H1 (cell line): ENCODE measurements around the gene JAK2. TPM values are rescaled to one million over a fixed set of nuclear protein-coding genes. Genes with fewer than 3 reads are reported as not detected.

Experiments used
- CTCF ChIA-PET: fragments of 300-600 bp; sonication (Branson Sonifier 250); formaldehyde crosslinking; loops from one replicate; lab custom pipeline; 2021; ENCODE audit not compliant: partially characterized antibody; lab: Charles Lee
- POLR2A ChIA-PET: fragments of 300-600 bp; sonication (Branson Sonifier 250); formaldehyde crosslinking; loops from one replicate; lab custom pipeline; 2021; ENCODE audit warnings: inconsistent platforms; ENCODE audit not compliant: partially characterized antibody; lab: Charles Lee
- DNase-seq, 2 experiments: peaks; one replicate each; pipeline versions ENCODE4 v3.0.0 to v3.0.0-alpha.2; 2010 to 2022; ENCODE audit warnings: low spot score in 2 of 2, low read depth in 1 of 2, mixed read lengths in 1 of 2
- FAIRE-seq: peaks from 2 replicates; lab custom pipeline; 2011; peaks lifted over from hg19 to GRCh38; lab: Jason Lieb, UNC
- H2AFZ ChIP-seq: 2 replicates; pipeline ENCODE4 v1.8.1; 2012; ENCODE audit warnings: low read length, inconsistent platforms
- H2AK5ac ChIP-seq: 2 replicates; pipeline ENCODE4 v1.6.1; 2013; ENCODE audit warnings: low read depth, low read length
- H2BK120ac ChIP-seq: replicated peaks from 2 replicates; pipeline ENCODE3; 2013; ENCODE audit warnings: low read depth, low read length, inconsistent platforms
- H2BK12ac ChIP-seq: 2 replicates; pipeline ENCODE4 v1.6.1; 2013; ENCODE audit warnings: low read depth, low read length
- H2BK15ac ChIP-seq: 2 replicates; pipeline ENCODE4 v1.6.1; 2013; ENCODE audit warnings: low read length
- H2BK20ac ChIP-seq: 2 replicates; pipeline ENCODE4 v1.6.1; 2013; ENCODE audit warnings: low read length
- H2BK5ac ChIP-seq: 2 replicates; pipeline ENCODE4 v1.6.1; 2013; ENCODE audit warnings: low read depth, low read length
- H3K14ac ChIP-seq: 2 replicates; pipeline ENCODE4 v1.6.1; 2013; ENCODE audit warnings: inconsistent platforms; ENCODE audit not compliant: insufficient read length
- H3K18ac ChIP-seq: 2 replicates; pipeline ENCODE4 v1.6.1; 2013; ENCODE audit warnings: low read length; ENCODE audit errors: extremely low read depth
- H3K23ac ChIP-seq: 2 replicates; pipeline ENCODE4 v1.6.1; 2013; ENCODE audit warnings: inconsistent platforms; ENCODE audit not compliant: insufficient read length
- H3K23me2 ChIP-seq: 2 replicates; pipeline ENCODE4 v1.6.1; 2013; ENCODE audit warnings: low read depth, low read length
- H3K27ac ChIP-seq: 2 replicates; pipeline ENCODE4 v1.6.1; 2011; ENCODE audit warnings: low read depth, low read length, inconsistent platforms
- H3K27me3 ChIP-seq, 4 experiments: replicated peaks in 1 of 4; 1 replicate in 1 of 4; 2 replicates in 3 of 4; pipeline versions ENCODE4 v1.6.1 to v1.8.1; 2011 to 2013; ENCODE audit warnings: low read length in 3 of 4, mild to moderate bottlenecking in 3 of 4, inconsistent platforms in 2 of 4, mixed read lengths in 2 of 4, moderate library complexity in 1 of 4; ENCODE audit not compliant: control insufficient read depth in 3 of 4, insufficient read depth in 3 of 4; ENCODE audit errors: extremely low read depth in 1 of 4
- H3K36me3 ChIP-seq, 4 experiments: 2 replicates each; pipeline versions ENCODE4 v1.6.1 to v1.8.1; 2011 to 2013; ENCODE audit warnings: mild to moderate bottlenecking in 4 of 4, low read length in 3 of 4, moderate library complexity in 2 of 4, control low read depth in 1 of 4, inconsistent platforms in 1 of 4; ENCODE audit not compliant: insufficient read depth in 4 of 4, control insufficient read depth in 2 of 4
- H3K4ac ChIP-seq: replicated peaks from 2 replicates; pipeline ENCODE3; 2013; ENCODE audit warnings: low read length, low read depth, mixed read lengths, inconsistent platforms; ENCODE audit not compliant: insufficient read length
- H3K4me1 ChIP-seq, 4 experiments: replicated peaks in 1 of 4; 1 replicate in 1 of 4; 2 replicates in 3 of 4; pipeline versions ENCODE4 v1.6.1 to v1.8.1; 2011 to 2013; ENCODE audit warnings: low read length in 3 of 4, inconsistent platforms in 2 of 4, mixed read lengths in 1 of 4; ENCODE audit not compliant: insufficient read depth in 4 of 4, control insufficient read depth in 3 of 4
- H3K4me2 ChIP-seq, 2 experiments: 2 replicates each; pipeline versions ENCODE4 v1.6.1 to v1.8.1; 2011 to 2013; ENCODE audit warnings: low read depth in 2 of 2, low read length in 2 of 2, control low read depth in 1 of 2, inconsistent platforms in 1 of 2, mild to moderate bottlenecking in 1 of 2; ENCODE audit not compliant: insufficient read depth in 1 of 2
- H3K4me3 ChIP-seq, 4 experiments: fragments of 200-600, 300-600 bp in 1 of 4; sonication (generic), shearing (Covaris generic), sonication (Bioruptor Twin) in 1 of 4; 2 replicates each; pipeline versions ENCODE4 v1.5.1 to v1.8.1; 2011 to 2016; ENCODE audit warnings: low read length in 4 of 4, low read depth in 3 of 4, control low read depth in 2 of 4, inconsistent platforms in 2 of 4, mild to moderate bottlenecking in 2 of 4, mixed read lengths in 1 of 4, moderate library complexity in 1 of 4; ENCODE audit not compliant: insufficient read depth in 2 of 4; ENCODE audit errors: extremely low read depth in 1 of 4
- H3K56ac ChIP-seq: replicated peaks from 2 replicates; pipeline ENCODE3; 2013; ENCODE audit warnings: low read depth, mild to moderate bottlenecking, mixed read lengths, low read length, inconsistent platforms; ENCODE audit not compliant: insufficient read length
- H3K79me1 ChIP-seq: 2 replicates; pipeline ENCODE4 v1.6.1; 2013; ENCODE audit warnings: low read depth, low read length, control low read depth
- H3K79me2 ChIP-seq, 2 experiments: 2 replicates each; pipeline versions ENCODE4 v1.6.1 to v1.8.1; 2012 to 2013; ENCODE audit warnings: low read length in 2 of 2, mild to moderate bottlenecking in 2 of 2, inconsistent platforms in 1 of 2; ENCODE audit not compliant: insufficient read depth in 2 of 2, control insufficient read depth in 1 of 2
- H3K9ac ChIP-seq, 4 experiments: replicated peaks in 1 of 4; 1 replicate in 1 of 4; 2 replicates in 3 of 4; pipeline versions ENCODE4 v1.6.1 to v1.8.1; 2011 to 2013; ENCODE audit warnings: low read depth in 3 of 4, low read length in 3 of 4, control low read depth in 2 of 4, mild to moderate bottlenecking in 2 of 4, moderate library complexity in 2 of 4, inconsistent platforms in 1 of 4; ENCODE audit errors: extremely low read depth in 1 of 4
- H3K9me3 ChIP-seq, 2 experiments: 2 replicates each; pipeline versions ENCODE4 v1.6.1 to v1.8.1; 2012 to 2013; ENCODE audit warnings: mild to moderate bottlenecking in 2 of 2, moderate library complexity in 2 of 2, control low read depth in 1 of 2, inconsistent platforms in 1 of 2, low read depth in 1 of 2, low read length in 1 of 2, mixed read lengths in 1 of 2; ENCODE audit not compliant: insufficient read depth in 2 of 2
- H4K20me1 ChIP-seq, 2 experiments: replicated peaks in 1 of 2; 2 replicates each; pipeline versions ENCODE3 to v1.8.1; 2011 to 2013; ENCODE audit warnings: inconsistent platforms in 2 of 2, low read length in 2 of 2, mild to moderate bottlenecking in 1 of 2; ENCODE audit not compliant: insufficient read depth in 2 of 2, control insufficient read depth in 1 of 2
- H4K5ac ChIP-seq: 2 replicates; pipeline ENCODE4 v1.6.1; 2013; ENCODE audit warnings: low read length, low read depth, mixed read lengths, inconsistent platforms; ENCODE audit not compliant: insufficient read length
- H4K8ac ChIP-seq: 2 replicates; pipeline ENCODE4 v1.8.0; 2013; ENCODE audit warnings: mild to moderate bottlenecking, moderate library complexity, low read length, inconsistent platforms; ENCODE audit not compliant: insufficient read depth; ENCODE audit errors: extremely low read depth
- H4K91ac ChIP-seq: replicated peaks from 2 replicates; pipeline ENCODE3; 2013; ENCODE audit warnings: low read length, mixed read lengths, inconsistent platforms; ENCODE audit not compliant: insufficient read length
- EZH2 ChIP-seq: fragments of 200-600 bp; sonication (generic); IDR thresholded peaks from 2 replicates; pipeline ENCODE4 v1.7.1; 2012; ENCODE audit warnings: low read depth, mild to moderate bottlenecking, moderate library complexity, low read length, inconsistent platforms; ENCODE audit not compliant: severe bottlenecking
- RFX5 ChIP-seq: IDR thresholded peaks from 2 replicates; pipeline ENCODE4 v1.6.1; 2011; ENCODE audit warnings: low read depth, low read length, improper control_type of control experiment, borderline replicate concordance
- SAP30 ChIP-seq: fragments of 300-600 bp; sonication (generic); IDR thresholded peaks from 2 replicates; pipeline ENCODE4 v1.7.1; 2012; ENCODE audit warnings: low read length, moderate library complexity, mild to moderate bottlenecking, inconsistent platforms; ENCODE audit not compliant: insufficient read depth, insufficient replicate concordance
- SIN3A ChIP-seq, 2 experiments: IDR thresholded peaks in 1 of 2; conservative IDR thresholded peaks in 1 of 2; 2 replicates each; pipeline ENCODE4 v1.6.1; 2011 to 2012; ENCODE audit warnings: low read length in 2 of 2, improper control_type of control experiment in 1 of 2, low read depth in 1 of 2, mild to moderate bottlenecking in 1 of 2
- SP4 ChIP-seq: IDR thresholded peaks from 2 replicates; pipeline ENCODE4 v1.6.1; 2012; ENCODE audit warnings: low read length, inconsistent platforms
- WGBS, 2 experiments: shearing (Covaris generic) in 1 of 2; methylation state at CpG; one replicate each; pipeline versions ENCODE4 v1.1.6 to v1.1.7; 2013 to 2015; ENCODE audit warnings: low lambda C conversion rate in 2 of 2, mixed read lengths in 2 of 2, inconsistent platforms in 1 of 2, low coverage in 1 of 2, missing lambda C conversion rate in 1 of 2; ENCODE audit not compliant: insufficient replicate concordance in 2 of 2, insufficient coverage in 1 of 2, insufficient read length in 1 of 2; ENCODE audit errors: extremely low coverage in 1 of 2, missing lambda C conversion rate in 1 of 2; 5-methylcytosine and 5-hydroxymethylcytosine counted together
- polyA plus RNA-seq, 7 experiments: library from polyadenylated mRNA; depleted of rRNA in 3 of 7; stranded (reverse) in 5 of 7; unstranded in 2 of 7; fragments of >200 nt in 5 of 7; fragments of 200-250 nt in 2 of 7; gene quantifications; 1 replicate in 5 of 7; 2 replicates in 1 of 7; 4 replicates in 1 of 7; pipeline versions ENCODE4 v1.2.1 to v1.2.3, GENCODE V29; 2011 to 2013; ENCODE audit warnings: missing spikeins in 2 of 7, mixed read lengths in 2 of 7
- total RNA-seq: library from RNA; stranded (reverse); fragmentation: NEBNext Ultra II Directional; extraction: Animal tissue kit (Norgen Biotek cat#: 25700); gene quantifications from 2 replicates; pipeline ENCODE4 v1.2.1, GENCODE V29; 2021

JAK2 gene
- total and polyA plus RNA-seq, 2 of the 8 experiments (the other 6 are each of a cell fraction or from before 2014, with no cell fraction given) = 0.50 to 2.1 TPM

DNA sequence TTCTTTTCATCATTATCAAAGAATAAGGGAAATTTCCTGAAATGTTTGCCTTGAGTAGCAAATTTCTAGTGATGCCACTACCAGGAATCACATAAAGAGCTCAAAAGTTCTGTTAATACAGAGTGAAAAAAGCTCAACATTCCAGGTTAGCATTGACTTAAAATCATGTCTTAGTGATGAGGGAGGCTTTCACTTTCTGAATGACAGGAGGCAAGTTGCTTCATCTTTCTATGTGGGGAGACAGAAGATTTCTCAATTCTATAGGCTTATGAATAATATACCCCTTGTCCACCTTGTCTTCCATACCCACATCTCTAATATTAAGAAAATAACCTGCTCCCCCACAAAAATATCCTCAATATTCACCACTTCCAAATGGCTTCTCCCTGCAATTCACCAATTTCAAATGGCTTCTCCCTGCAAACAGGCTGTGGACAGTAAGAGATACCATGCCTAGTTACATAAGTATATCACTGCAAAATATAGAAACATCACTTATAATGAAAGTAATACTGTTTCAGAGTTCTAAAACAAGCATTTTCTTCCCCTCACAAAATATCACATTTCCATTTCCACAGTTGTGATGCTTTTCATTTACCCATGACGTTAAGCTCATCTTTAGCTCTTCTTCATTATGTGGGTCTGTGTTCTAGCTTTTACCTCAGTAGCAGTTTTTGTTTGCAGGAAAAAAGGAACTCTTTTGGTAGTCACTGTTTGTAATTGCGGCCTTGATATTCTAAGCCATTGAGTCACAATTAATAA lies 2.2 kb upstream of the JAK2 start:
- FAIRE-seq (no peak), DNase-seq (no peak)
- Histone ChIP-seq H2BK12ac (no peak overlapping the region), H4K91ac (no peak overlapping the region), H3K14ac (no peak overlapping the region), H3K79me2 (no peaks in the 10 kb centered on the region), H3K9me3 (no peaks in the 10 kb centered on the region), H2BK20ac (no peak overlapping the region), H3K27me3 (peaks cover 0 to 10% (median 4%) of the 10 kb centered on the region in 4 experiments; a peak in 3 of 7 replicates), H3K36me3 (no peaks in the 10 kb centered on the region), H2BK15ac (no peak overlapping the region), H4K5ac (no peak overlapping the region), H2BK5ac (no peak overlapping the region), H3K4me2 (no peak overlapping the region; a peak in 1 of 4 replicates), H3K9ac (no peak overlapping the region), H4K8ac (no peak overlapping the region), H3K79me1 (no peaks in the 10 kb centered on the region), H2AFZ (no peak overlapping the region), H3K4me1 (peaks cover 0 to 3% (median 1%) of the 10 kb centered on the region in 4 experiments; a peak in 2 of 7 replicates), H3K4ac (no peak overlapping the region), H2AK5ac (no peak overlapping the region), H4K20me1 (no peaks in the 10 kb centered on the region), H3K27ac (no peak overlapping the region), H3K56ac (no peak overlapping the region), H2BK120ac (no peak overlapping the region), H3K23ac (no peak overlapping the region), H3K18ac (no peak overlapping the region), H3K4me3 (no peak overlapping the region), H3K23me2 (peaks cover 12% of the 10 kb centered on the region; the same call in 1 of the 2 replicates)
- POLR2A ChIA-PET = no interaction called here
- TF ChIP-seq SAP30 = no peak
- TF ChIP-seq RFX5 = no peak
- no peak for TF ChIP-seq EZH2
- no peak for TF ChIP-seq SP4
- no peak for TF ChIP-seq SIN3A (conservative IDR thresholded peaks at IDR 0.05 in 1 of 2, IDR thresholded peaks at IDR 0.05 in 1 of 2; ENCODE audit: low read depth in 1 of 2, low read length in 2 of 2)
- CTCF ChIA-PET = interaction anchor here (1.2 to 2.2 kb wide), 5 partner anchors 10 to 241 kb away, joined by 3 to 7 read pairs (median 5); no protein-coding TSS in a partner anchor
- WGBS, 2 experiments = 89% methylated on average over 2 of the region's 2 CpGs; no CpG with 5 or more reads in 1 of the 2 experiments
